PC-9 (cell line): Measurements from ENCODE around the gene TFCP2L1. TPM values are rescaled to one million over a fixed set of nuclear protein-coding genes. Genes with fewer than 3 reads are reported as not detected.

Experiments
- BruUV-seq: library from RNA; stranded (reverse); fragments of 400-500 nt; replicated peaks from 2 replicates; lab custom pipeline; 2021; lab: Mats Ljungman, UMichigan
- CTCF ChIA-PET: fragments of 300-600 bp; sonication (Branson Sonifier 250); formaldehyde crosslinking; loops from one replicate; lab custom pipeline; 2022; ENCODE audit warnings: antibody characterized with exemption; lab: Charles Lee
- POLR2A ChIA-PET: fragments of 300-600 bp; sonication (Branson Sonifier 250); formaldehyde crosslinking; loops from one replicate; lab custom pipeline; 2022; ENCODE audit warnings: antibody characterized with exemption; ENCODE audit not compliant: unreplicated experiment; lab: Charles Lee
- DNase-seq, 2 experiments: peaks; one replicate each; pipeline versions ENCODE4 v3.0.0 to v3.0.0-alpha.2; 2015 to 2022; ENCODE audit warnings: mixed read lengths in 1 of 2
- H2AFZ ChIP-seq: fragments of 200-600 bp; sonication (generic); 2 replicates; pipeline ENCODE4 v1.8.1; 2017; ENCODE audit warnings: antibody characterized with exemption
- H3F3A ChIP-seq: fragments of 200-600 bp; sonication (generic); 2 replicates; pipeline ENCODE4 v1.8.1; 2017; ENCODE audit warnings: antibody characterized with exemption, mild to moderate bottlenecking, low read depth; ENCODE audit not compliant: insufficient read depth
- H3K27ac ChIP-seq: fragments of 200-600 bp; sonication (generic); 2 replicates; pipeline ENCODE4 v1.6.1; 2016; ENCODE audit warnings: mixed run types
- H3K27me3 ChIP-seq: fragments of 200-600 bp; sonication (generic); 2 replicates; pipeline ENCODE4 v1.6.1; 2016; ENCODE audit warnings: low read depth, mixed run types; ENCODE audit not compliant: insufficient read depth
- H3K36me3 ChIP-seq: fragments of 200-600 bp; sonication (generic); 2 replicates; pipeline ENCODE4 v1.6.1; 2016; ENCODE audit warnings: low read depth, mixed run types
- H3K4me1 ChIP-seq: fragments of 200-600 bp; sonication (generic); replicated peaks from 2 replicates; pipeline ENCODE4 v1.6.1; 2016; ENCODE audit warnings: mixed run types; ENCODE audit not compliant: insufficient read depth
- H3K4me2 ChIP-seq: fragments of 200-600 bp; sonication (generic); 2 replicates; pipeline ENCODE4 v1.6.1; 2017; ENCODE audit warnings: mixed run types
- H3K4me3 ChIP-seq: fragments of 200-600 bp; sonication (generic); 2 replicates; pipeline ENCODE4 v1.6.1; 2016; ENCODE audit warnings: mixed run types
- H3K79me2 ChIP-seq: fragments of 200-600 bp; sonication (generic); 2 replicates; pipeline ENCODE4 v1.6.1; 2017; ENCODE audit warnings: low read depth, mixed run types
- H3K9me2 ChIP-seq: fragments of 200-600 bp; sonication (generic); 2 replicates; pipeline ENCODE4 v1.8.1; 2017; ENCODE audit warnings: mild to moderate bottlenecking; ENCODE audit not compliant: insufficient read depth
- H3K9me3 ChIP-seq: fragments of 200-600 bp; sonication (generic); 2 replicates; pipeline ENCODE4 v1.8.1; 2016; ENCODE audit warnings: low read depth; ENCODE audit not compliant: insufficient read depth
- H4K20me1 ChIP-seq: fragments of 200-600 bp; sonication (generic); 2 replicates; pipeline ENCODE4 v1.8.1; 2017; ENCODE audit not compliant: insufficient read depth
- EZH2 ChIP-seq: fragments of 200-600 bp; sonication (generic); IDR thresholded peaks from 2 replicates; pipeline ENCODE4 v1.8.0; 2017; ENCODE audit warnings: antibody characterized with exemption, low read depth
- intact Hi-C: fragments of 100-400 bp; cut with micrococcal nuclease; formaldehyde crosslinking; loops from one replicate; pipeline ENCODE4 v1.10.0; 2022; ENCODE audit not compliant: unreplicated experiment
- total RNA-seq: library from RNA; stranded (reverse); gene quantifications from 2 replicates; pipeline ENCODE4 v1.2.3, GENCODE V29; 2021
- TF ChIP-seq, protein P1 (sequence below): fragments of 200-600 bp; sonication (generic); conservative IDR thresholded peaks from 2 replicates; pipeline ENCODE4 v1.6.1; 2017; ENCODE audit warnings: mixed run types, antibody characterized with exemption, mild to moderate bottlenecking, moderate library complexity

The TFCP2L1 gene
- total RNA-seq, 1 experiment from 2014 or later = 4.6 TPM

- Histone ChIP-seq H3K4me2 (no peak overlapping the region), H3F3A (no peaks in the 10 kb centered on the region), H3K27ac (no peak overlapping the region), H3K4me3 (no peak overlapping the region), H3K36me3 (no peaks in the 10 kb centered on the region), H3K9me2 (no peaks in the 10 kb centered on the region), H3K9me3 (no peaks in the 10 kb centered on the region), H2AFZ (no peak overlapping the region), H3K79me2 (no peaks in the 10 kb centered on the region), H3K4me1 (no peaks in the 10 kb centered on the region; the same call in 1 of the 2 replicates), H4K20me1 (no peaks in the 10 kb centered on the region), H3K27me3 (no peaks in the 10 kb centered on the region)
- ChIA-PET POLR2A (no interaction called here), CTCF (no interaction called here)
- no TSS peak for BruUV-seq
- no peak for DNase-seq
- TF ChIP-seq, protein P1, sequence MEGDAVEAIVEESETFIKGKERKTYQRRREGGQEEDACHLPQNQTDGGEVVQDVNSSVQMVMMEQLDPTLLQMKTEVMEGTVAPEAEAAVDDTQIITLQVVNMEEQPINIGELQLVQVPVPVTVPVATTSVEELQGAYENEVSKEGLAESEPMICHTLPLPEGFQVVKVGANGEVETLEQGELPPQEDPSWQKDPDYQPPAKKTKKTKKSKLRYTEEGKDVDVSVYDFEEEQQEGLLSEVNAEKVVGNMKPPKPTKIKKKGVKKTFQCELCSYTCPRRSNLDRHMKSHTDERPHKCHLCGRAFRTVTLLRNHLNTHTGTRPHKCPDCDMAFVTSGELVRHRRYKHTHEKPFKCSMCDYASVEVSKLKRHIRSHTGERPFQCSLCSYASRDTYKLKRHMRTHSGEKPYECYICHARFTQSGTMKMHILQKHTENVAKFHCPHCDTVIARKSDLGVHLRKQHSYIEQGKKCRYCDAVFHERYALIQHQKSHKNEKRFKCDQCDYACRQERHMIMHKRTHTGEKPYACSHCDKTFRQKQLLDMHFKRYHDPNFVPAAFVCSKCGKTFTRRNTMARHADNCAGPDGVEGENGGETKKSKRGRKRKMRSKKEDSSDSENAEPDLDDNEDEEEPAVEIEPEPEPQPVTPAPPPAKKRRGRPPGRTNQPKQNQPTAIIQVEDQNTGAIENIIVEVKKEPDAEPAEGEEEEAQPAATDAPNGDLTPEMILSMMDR = no peak
- no peak for TF ChIP-seq EZH2
- intact Hi-C loops = no loop called here
These were observed 67.4 kb downstream of the TFCP2L1 start for GRCh38 chr2:121217627-121218026.

DNA sequence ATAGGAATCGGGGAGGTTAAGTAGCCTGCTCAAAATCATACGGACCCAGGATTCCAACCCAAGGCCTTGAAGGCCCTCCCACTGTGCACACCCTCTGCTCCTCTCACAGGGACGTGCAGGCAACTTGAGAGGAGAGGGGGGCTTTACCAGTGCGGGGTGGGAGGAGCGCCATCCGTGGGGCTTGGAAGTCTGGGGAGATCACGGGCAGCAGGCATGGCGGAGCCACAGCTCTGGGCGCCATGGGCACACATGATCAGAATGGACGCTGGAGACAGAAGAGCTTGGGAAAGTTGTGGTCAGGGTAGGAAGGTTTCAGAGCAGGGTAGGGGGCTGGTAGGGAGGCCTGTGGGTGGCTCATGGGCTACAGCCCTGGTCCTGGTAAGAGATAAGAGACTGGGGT is 70.7 kb downstream of the TFCP2L1 start:
- no TSS peak for BruUV-seq
- no peak for TF ChIP-seq EZH2
- TF ChIP-seq, protein P1 = no peak
- H3F3A ChIP-seq = no peaks in the 10 kb centered on the region
- no peak overlapping the region for H2AFZ ChIP-seq
- ChIA-PET CTCF (no interaction called here), POLR2A (no interaction called here)
- H3K79me2 ChIP-seq = no peaks in the 10 kb centered on the region
- H4K20me1 ChIP-seq = no peaks in the 10 kb centered on the region
- no peaks in the 10 kb centered on the region for H3K27me3 ChIP-seq
- H3K36me3 ChIP-seq = no peaks in the 10 kb centered on the region
- no peak overlapping the region for H3K4me3 ChIP-seq
- no peak overlapping the region for H3K4me2 ChIP-seq
- H3K9me3 ChIP-seq = no peaks in the 10 kb centered on the region
- peaks cover 24% of the 10 kb centered on the region for H3K4me1 ChIP-seq
- no peak for DNase-seq
- no peaks in the 10 kb centered on the region for H3K9me2 ChIP-seq
- H3K27ac ChIP-seq = no peak overlapping the region
- intact Hi-C loops = no loop called here

DNA sequence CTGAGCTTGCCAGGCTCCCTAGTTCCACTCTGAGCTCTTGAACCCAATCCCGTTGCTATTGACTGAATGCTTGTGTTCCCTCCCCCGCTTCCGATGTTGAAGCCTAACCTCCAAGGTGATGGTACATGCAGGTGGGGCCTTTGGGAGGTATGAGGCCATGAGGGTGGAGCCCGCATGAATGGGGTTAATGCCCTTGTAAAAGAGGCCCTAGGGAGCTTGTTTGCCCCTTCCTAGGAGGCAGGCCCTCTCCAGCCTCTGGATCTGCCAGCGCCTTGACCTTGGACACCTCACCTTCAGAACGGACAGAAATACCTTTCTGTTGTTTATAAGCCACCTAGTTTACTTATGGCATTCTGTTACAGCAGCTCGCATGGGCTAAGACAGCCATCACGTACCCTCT is 71.6 kb downstream of the TFCP2L1 start:
- no peak for DNase-seq
- Histone ChIP-seq H3F3A (no peaks in the 10 kb centered on the region), H4K20me1 (no peaks in the 10 kb centered on the region), H3K79me2 (no peaks in the 10 kb centered on the region), H3K9me3 (no peaks in the 10 kb centered on the region), H3K4me3 (no peak overlapping the region), H3K27me3 (no peaks in the 10 kb centered on the region), H3K9me2 (no peaks in the 10 kb centered on the region), H3K4me1 (peaks cover 24% of the 10 kb centered on the region), H3K27ac (no peak overlapping the region), H3K36me3 (no peaks in the 10 kb centered on the region), H2AFZ (no peak overlapping the region), H3K4me2 (no peak overlapping the region)
- BruUV-seq = no TSS peak
- TF ChIP-seq, protein P1 = no peak
- TF ChIP-seq EZH2 = no peak
- ChIA-PET POLR2A (interaction anchor here (0.6 to 0.7 kb wide), 2 partner anchors 51 to 93 kb away, joined by 3 to 4 read pairs; no protein-coding TSS in a partner anchor), CTCF (no interaction called here)
- intact Hi-C loops = no loop called here
